RCC 7860 (cell line): Measurements from ENCODE around the gene TSPAN14.
"Not testable (repeated sequence)": the region's sequence is repeated elsewhere in the genome, so short reads cannot be mapped to it uniquely, and the experiment has no call there.

ENCODE experiments used
- DNase-seq: peaks from one replicate; pipeline ENCODE4 v3.0.0-alpha.2; 2015; ENCODE audit warnings: low spot score
- FAIRE-seq: peaks from 2 replicates; lab custom pipeline; 2012; peaks lifted over from hg19 to GRCh38; lab: Jason Lieb, UNC

TSPAN14 gene

GRCh38 chr10:80453842-80454512 is at the start of gene TSPAN14:
Gene TSPAN14, plus strand, starts transcription at chr10:80454310. Its CDS starts 34,924 bp downstream, at chr10:80489234.
- FAIRE-seq (no peak), DNase-seq (peak; percentile 61)

GRCh38 chr10:80405035-80405434 is 49.1 kb upstream of the TSPAN14 start:
- no peak for FAIRE-seq
- no peak for DNase-seq

GRCh38 chr10:80405626-80406025 is 48.5 kb upstream of the TSPAN14 start:
- FAIRE-seq (no peak), DNase-seq (no peak)

GRCh38 chr10:80406204-80406603 is 47.9 kb upstream of the TSPAN14 start:
- FAIRE-seq: no peak

GRCh38 chr10:80407812-80408241 is 46.3 kb upstream of the TSPAN14 start:
- DNase-seq (no peak), FAIRE-seq (no peak)

More at GRCh38 chr10:80406204-80406603, 47.9 kb upstream of the TSPAN14 start:
- DNase-seq: no peak

- no peak for FAIRE-seq
- DNase-seq: no peak
These were observed 45.6 kb upstream of the TSPAN14 start, which contains the start of gene PRXL2A for GRCh38 chr10:80408242-80409101. Gene PRXL2A, plus strand, starts transcription at chr10:80408551. Its CDS starts 11,917 bp downstream, at chr10:80420468.

- DNase-seq (no peak), FAIRE-seq (no peak)
These were observed 45.0 kb upstream of the TSPAN14 start for GRCh38 chr10:80409121-80409520.

GRCh38 chr10:80410122-80410521 is 44.0 kb upstream of the TSPAN14 start:
- FAIRE-seq (no peak), DNase-seq (no peak)

- no peak for DNase-seq
- no peak for FAIRE-seq
These were observed 43.4 kb upstream of the TSPAN14 start for GRCh38 chr10:80410578-80411145.

GRCh38 chr10:80411267-80411668 is 42.8 kb upstream of the TSPAN14 start:
- FAIRE-seq (no peak), DNase-seq (no peak)

GRCh38 chr10:80411681-80412220 is 42.4 kb upstream of the TSPAN14 start:
- FAIRE-seq (no peak), DNase-seq (no peak)

GRCh38 chr10:80412486-80412885 is 41.6 kb upstream of the TSPAN14 start:
- DNase-seq (no peak), FAIRE-seq (no peak)

- FAIRE-seq (no peak), DNase-seq (no peak)
These were observed 40.7 kb upstream of the TSPAN14 start for GRCh38 chr10:80413271-80413996.

- no peak for FAIRE-seq
These were observed 39.8 kb upstream of the TSPAN14 start for GRCh38 chr10:80414142-80414895.

GRCh38 chr10:80415734-80416478 is 38.2 kb upstream of the TSPAN14 start:
- DNase-seq: no peak
- FAIRE-seq: no peak

More at GRCh38 chr10:80414142-80414895, 39.8 kb upstream of the TSPAN14 start:
- DNase-seq: no peak

- no peak for FAIRE-seq
These were observed 37.5 kb upstream of the TSPAN14 start for GRCh38 chr10:80416479-80417098.

GRCh38 chr10:80417256-80417655 is 36.9 kb upstream of the TSPAN14 start:
- DNase-seq, FAIRE-seq: not testable (repeated sequence)

More at GRCh38 chr10:80416479-80417098, 37.5 kb upstream of the TSPAN14 start:
- no peak for DNase-seq

- FAIRE-seq (no peak), DNase-seq (no peak)
These were observed 32.9 kb upstream of the TSPAN14 start for GRCh38 chr10:80421050-80421706.
